CD8-positive, alpha-beta memory T cell (primary cell): ENCODE data around the gene CMA1. TPM values are rescaled to one million over a fixed set of nuclear protein-coding genes. Genes with fewer than 3 reads are reported as not detected.

Experiments used
- polyA plus RNA-seq: library from polyadenylated mRNA; unstranded; fragments of 300-500 nt; fragmentation: Illumina TruSeq; gene quantifications from one replicate; pipeline ENCODE4 v1.2.3, GENCODE V29; 2021
- total RNA-seq, 2 experiments: library from RNA; stranded (reverse); gene quantifications; one replicate each; pipeline ENCODE4 v1.2.3, GENCODE V29; 2021

CMA1 gene
- total and polyA plus RNA-seq, 3 experiments from 2014 or later: not detected

Other genes starting within 250 kb of the CMA1 start
- 1 to 10 TPM; 3.2 to 3.7 TPM for gene TGM1, start 245.1 kb downstream of the CMA1 start, total RNA-seq
- gene TGM1, start 245.1 kb downstream of the CMA1 start, polyA plus RNA-seq: not detected
- gene RABGGTA, start 236.7 kb downstream of the CMA1 start, total RNA-seq: 10 to 100 TPM; 41.0 to 41.8 TPM
- 37.7 TPM for gene RABGGTA, start 236.7 kb downstream of the CMA1 start, polyA plus RNA-seq
- 1 to 10 TPM; 9.3 to 9.8 TPM for gene DHRS1, start 208.5 kb downstream of the CMA1 start, total RNA-seq
- 34.8 TPM for gene DHRS1, start 208.5 kb downstream of the CMA1 start, polyA plus RNA-seq
- 10 to 100 TPM; 44.1 to 47.1 TPM for gene NOP9, start 208.4 kb downstream of the CMA1 start, total RNA-seq
- gene NOP9, start 208.4 kb downstream of the CMA1 start, polyA plus RNA-seq: 2.1 TPM
- 10 to 100 TPM; 12.4 to 12.7 TPM for gene CIDEB, start 200.3 kb downstream of the CMA1 start, total RNA-seq
- 27.5 TPM for gene CIDEB, start 200.3 kb downstream of the CMA1 start, polyA plus RNA-seq
- gene LTB4R2, start 198.1 kb downstream of the CMA1 start, total RNA-seq: 1 to 10 TPM; 8.3 to 8.7 TPM
- 2.6 TPM for gene LTB4R2, start 198.1 kb downstream of the CMA1 start, polyA plus RNA-seq
- 10 to 100 TPM in 1 of 2 experiments, 1 to 10 TPM in 1; 9.8 to 12.3 TPM for gene LTB4R, start 196.8 kb downstream of the CMA1 start, total RNA-seq
- gene LTB4R, start 196.8 kb downstream of the CMA1 start, polyA plus RNA-seq: 10.3 TPM
- gene ADCY4, start 173.2 kb downstream of the CMA1 start, total RNA-seq: 1 to 10 TPM in 1 of 2 experiments, under 1 TPM in 1; 0.84 to 1.5 TPM
- gene ADCY4, start 173.2 kb downstream of the CMA1 start, polyA plus RNA-seq: 0.64 TPM
- gene RIPK3, start 168.3 kb downstream of the CMA1 start, total RNA-seq: 10 to 100 TPM; 11.6 to 12.5 TPM
- gene RIPK3, start 168.3 kb downstream of the CMA1 start, polyA plus RNA-seq: 15.4 TPM
- 1 to 10 TPM in 1 of 2 experiments, under 1 TPM in 1; 0.81 to 1.5 TPM for gene NFATC4, start 140.1 kb downstream of the CMA1 start, total RNA-seq
- gene NFATC4, start 140.1 kb downstream of the CMA1 start, polyA plus RNA-seq: not detected
- gene NYNRIN, start 109.3 kb downstream of the CMA1 start, total RNA-seq: under 1 TPM; 0.02 to 0.04 TPM
- not detected for gene NYNRIN, start 109.3 kb downstream of the CMA1 start, polyA plus RNA-seq
- 1 to 10 TPM; 7.4 to 7.7 TPM for gene CBLN3, start 78.6 kb downstream of the CMA1 start, total RNA-seq
- gene CBLN3, start 78.6 kb downstream of the CMA1 start, polyA plus RNA-seq: not detected
- gene KHNYN, start 78.3 kb downstream of the CMA1 start, total RNA-seq: 10 to 100 TPM; 68.8 to 72.3 TPM
- 21.1 TPM for gene KHNYN, start 78.3 kb downstream of the CMA1 start, polyA plus RNA-seq
- 10 to 100 TPM; 58.1 to 59.6 TPM for gene SDR39U1, start 65.5 kb downstream of the CMA1 start, total RNA-seq
- gene SDR39U1, start 65.5 kb downstream of the CMA1 start, polyA plus RNA-seq: 67.7 TPM
- gene CTSG, start 68.0 kb upstream of the CMA1 start, total RNA-seq: not detected
- not detected for gene CTSG, start 68.0 kb upstream of the CMA1 start, polyA plus RNA-seq
- gene GZMH, start 101.4 kb upstream of the CMA1 start, total RNA-seq: 100 to 1,000 TPM; 125 to 131 TPM
- 336 TPM for gene GZMH, start 101.4 kb upstream of the CMA1 start, polyA plus RNA-seq
- gene GZMB, start 125.9 kb upstream of the CMA1 start, total RNA-seq: 1,000 to 10,000 TPM; 2,724 to 2,866 TPM
- 78.6 TPM for gene GZMB, start 125.9 kb upstream of the CMA1 start, polyA plus RNA-seq